OCI-LY3 (cell line): ENCODE results near the gene BASP1.

Experiments used
- H2AFZ ChIP-seq: fragments of 200-600, 300-600 bp; shearing (Covaris generic); 2 replicates; pipeline ENCODE4 v1.6.0; 2014; ENCODE audit warnings: antibody characterized with exemption, low read depth, low read length
- H3K27ac ChIP-seq: fragments of 200-600, 300-600 bp; sonication (generic); 2 replicates; pipeline ENCODE4 v1.5.1; 2014; ENCODE audit warnings: mild to moderate bottlenecking, low read length, moderate library complexity, mixed read lengths
- H3K27me3 ChIP-seq: fragments of 200-600, 300-600 bp; sonication (generic); 2 replicates; pipeline ENCODE4 v1.6.1; 2014; ENCODE audit warnings: low read depth, low read length, mixed read lengths
- H3K36me3 ChIP-seq: fragments of 200-600, 300-600 bp; sonication (generic); replicated peaks from 2 replicates; pipeline ENCODE3; 2014; ENCODE audit warnings: low read depth, low read length, mixed read lengths
- H3K4me1 ChIP-seq: fragments of 300-600, 200-600 bp; sonication (generic); 2 replicates; pipeline ENCODE4 v1.6.1; 2014; ENCODE audit warnings: low read length, mixed read lengths
- H3K4me2 ChIP-seq: fragments of 200-600, 300-600 bp; sonication (generic); 2 replicates; pipeline ENCODE4 v1.6.1; 2014; ENCODE audit warnings: low read length, mixed read lengths
- H3K4me3 ChIP-seq: fragments of 300-600, 200-600 bp; sonication (generic); 2 replicates; pipeline ENCODE4 v1.5.1; 2014; ENCODE audit warnings: antibody characterized with exemption, mild to moderate bottlenecking, low read length, moderate library complexity
- H3K79me2 ChIP-seq: fragments of 300-600, 200-600 bp; shearing (Covaris generic); 2 replicates; pipeline ENCODE4 v1.6.1; 2014; ENCODE audit warnings: mild to moderate bottlenecking, low read length, mixed read lengths
- H3K9ac ChIP-seq: fragments of 300-600, 200-600 bp; shearing (Covaris generic); 2 replicates; pipeline ENCODE4 v1.6.0; 2014; ENCODE audit warnings: mild to moderate bottlenecking, low read length, moderate library complexity
- H3K9me3 ChIP-seq: fragments of 200-600, 300-600 bp; shearing (Covaris generic); 2 replicates; pipeline ENCODE4 v1.6.1; 2014; ENCODE audit warnings: low read length, mixed read lengths; ENCODE audit not compliant: insufficient read depth
- H4K20me1 ChIP-seq: fragments of 200-600, 300-600 bp; sonication (generic); 2 replicates; pipeline ENCODE4 v1.6.1; 2016; ENCODE audit warnings: low read length, mixed read lengths; ENCODE audit not compliant: insufficient read depth
- CTCF ChIP-seq: fragments of 200-600, 300-600 bp; sonication (generic); IDR thresholded peaks from 2 replicates; pipeline ENCODE4 v1.5.1; 2014; ENCODE audit warnings: antibody characterized with exemption, low read length, low read depth
- EZH2phosphoT487 ChIP-seq: fragments of 200-600 bp; shearing (Covaris generic); IDR thresholded peaks from 2 replicates; pipeline ENCODE4 v1.6.1; 2018; ENCODE audit warnings: antibody characterized with exemption, mixed run types, low read depth

BASP1 gene

GRCh38 chr5:17294639-17295311 lies 77.3 kb downstream of the BASP1 start:
- no peaks in the 10 kb centered on the region for H3K27me3 ChIP-seq
- H3K36me3 ChIP-seq = no peaks in the 10 kb centered on the region
- no peaks in the 10 kb centered on the region for H3K79me2 ChIP-seq
- H3K27ac ChIP-seq = no peak overlapping the region
- peaks cover 8% of the 10 kb centered on the region for H3K4me1 ChIP-seq
- no peak overlapping the region for H3K4me3 ChIP-seq
- no peaks in the 10 kb centered on the region for H3K9me3 ChIP-seq
- no peak overlapping the region for H2AFZ ChIP-seq
- H3K4me2 ChIP-seq = no peak overlapping the region
- H4K20me1 ChIP-seq = no peaks in the 10 kb centered on the region
- TF ChIP-seq CTCF = no peak
- no peak for TF ChIP-seq EZH2phosphoT487
- no peak overlapping the region for H3K9ac ChIP-seq

GRCh38 chr5:17295671-17296070 lies 78.2 kb downstream of the BASP1 start:
- H3K4me3 ChIP-seq = no peak overlapping the region
- H3K9ac ChIP-seq = no peak overlapping the region
- no peaks in the 10 kb centered on the region for H3K9me3 ChIP-seq
- H3K4me1 ChIP-seq = peaks cover 8% of the 10 kb centered on the region
- H4K20me1 ChIP-seq = no peaks in the 10 kb centered on the region
- no peaks in the 10 kb centered on the region for H3K27me3 ChIP-seq
- H2AFZ ChIP-seq = no peak overlapping the region
- H3K4me2 ChIP-seq = no peak overlapping the region
- H3K36me3 ChIP-seq = no peaks in the 10 kb centered on the region
- TF ChIP-seq CTCF (no peak), EZH2phosphoT487 (no peak)
- H3K79me2 ChIP-seq = no peaks in the 10 kb centered on the region
- H3K27ac ChIP-seq = no peak overlapping the region

GRCh38 chr5:17302106-17302505 lies 84.7 kb downstream of the BASP1 start:
- no peak overlapping the region for H3K9ac ChIP-seq
- H3K36me3 ChIP-seq = no peaks in the 10 kb centered on the region
- H3K9me3 ChIP-seq = no peaks in the 10 kb centered on the region
- H3K79me2 ChIP-seq = no peaks in the 10 kb centered on the region
- no peaks in the 10 kb centered on the region for H4K20me1 ChIP-seq
- no peak overlapping the region for H3K4me3 ChIP-seq
- H3K27ac ChIP-seq = no peak overlapping the region
- TF ChIP-seq EZH2phosphoT487 (no peak), CTCF (no peak)
- no peak overlapping the region for H2AFZ ChIP-seq
- no peaks in the 10 kb centered on the region for H3K27me3 ChIP-seq
- H3K4me1 ChIP-seq = no peaks in the 10 kb centered on the region
- H3K4me2 ChIP-seq = no peak overlapping the region

GRCh38 chr5:17302604-17303003 lies 85.2 kb downstream of the BASP1 start:
- TF ChIP-seq EZH2phosphoT487 (no peak), CTCF (no peak)
- Histone ChIP-seq H3K4me2 (no peak overlapping the region), H3K4me1 (no peaks in the 10 kb centered on the region)

More at GRCh38 chr5:17302604-17303003, 85.2 kb downstream of the BASP1 start:
- no peak overlapping the region for H2AFZ ChIP-seq
- H3K79me2 ChIP-seq = no peaks in the 10 kb centered on the region
- no peak overlapping the region for H3K9ac ChIP-seq
- no peaks in the 10 kb centered on the region for H3K36me3 ChIP-seq
- H3K4me3 ChIP-seq = no peak overlapping the region
- no peaks in the 10 kb centered on the region for H4K20me1 ChIP-seq
- no peak overlapping the region for H3K27ac ChIP-seq
- no peaks in the 10 kb centered on the region for H3K27me3 ChIP-seq
- H3K9me3 ChIP-seq = no peaks in the 10 kb centered on the region
